SU-DHL-6 (cell line): ENCODE results near the gene SUGCT.

Experiments
- CTCF ChIP-seq: fragments of 200-600 bp; sonication (generic); IDR thresholded peaks from one replicate; pipeline ENCODE4 v1.5.1; 2017; ENCODE audit warnings: antibody characterized with exemption, mild to moderate bottlenecking, low read length, moderate library complexity; ENCODE audit not compliant: insufficient read depth, poor library complexity, severe bottlenecking
- EZH2phosphoT487 ChIP-seq: fragments of 200-600 bp; sonication (generic), shearing (Covaris generic); conservative IDR thresholded peaks from 2 replicates; pipeline ENCODE4 v1.6.1; 2018; ENCODE audit warnings: mild to moderate bottlenecking, antibody characterized with exemption, low read length, moderate library complexity, mixed read lengths

- no peak for TF ChIP-seq CTCF
- TF ChIP-seq EZH2phosphoT487 = no peak
Observed at GRCh38 chr7:40808378-40808942, 673.7 kb downstream of the SUGCT start.
